Ishikawa (cell line): Measurements from ENCODE around the gene ITPKA.

ENCODE experiments used
- CEBPB ChIP-seq: IDR thresholded peaks from 2 replicates; pipeline ENCODE4 v1.6.1; 2012
- CREB1 ChIP-seq: IDR thresholded peaks from 2 replicates; pipeline ENCODE4 v1.6.1; 2012; ENCODE audit warnings: low read depth
- EGR1 ChIP-seq: IDR thresholded peaks from 2 replicates; pipeline ENCODE4 v1.6.1; 2012
- EP300 ChIP-seq: IDR thresholded peaks from 2 replicates; pipeline ENCODE4 v1.6.1; 2012; ENCODE audit warnings: borderline replicate concordance
- FOXM1 ChIP-seq: IDR thresholded peaks from 2 replicates; pipeline ENCODE4 v1.6.1; 2012; ENCODE audit warnings: low read depth, borderline replicate concordance
- MAX ChIP-seq: IDR thresholded peaks from 2 replicates; pipeline ENCODE4 v1.6.1; 2012
- NFIC ChIP-seq: IDR thresholded peaks from 2 replicates; pipeline ENCODE4 v1.6.1; 2012
- RAD21 ChIP-seq: IDR thresholded peaks from 2 replicates; pipeline ENCODE4 v1.6.1; 2012; ENCODE audit warnings: low read depth
- TAF1 ChIP-seq: IDR thresholded peaks from 2 replicates; pipeline ENCODE4 v1.6.1; 2012; ENCODE audit warnings: low read depth, mild to moderate bottlenecking
- TCF12 ChIP-seq: IDR thresholded peaks from 2 replicates; pipeline ENCODE4 v1.6.1; 2012; ENCODE audit warnings: low read depth
- TEAD4 ChIP-seq: IDR thresholded peaks from 2 replicates; pipeline ENCODE4 v1.6.1; 2012
- YY1 ChIP-seq: IDR thresholded peaks from 2 replicates; pipeline ENCODE4 v1.6.1; 2012; ENCODE audit warnings: low read depth
- ZBTB7A ChIP-seq: IDR thresholded peaks from 2 replicates; pipeline ENCODE4 v1.6.1; 2012; ENCODE audit warnings: low read depth
- TF ChIP-seq, protein P1 (sequence below): IDR thresholded peaks from 2 replicates; pipeline ENCODE4 v1.6.1; 2012
- TF ChIP-seq, protein P2 (sequence below): IDR thresholded peaks from 2 replicates; pipeline ENCODE4 v1.6.1; 2012; ENCODE audit warnings: low read depth, mild to moderate bottlenecking

ITPKA gene

DNA sequence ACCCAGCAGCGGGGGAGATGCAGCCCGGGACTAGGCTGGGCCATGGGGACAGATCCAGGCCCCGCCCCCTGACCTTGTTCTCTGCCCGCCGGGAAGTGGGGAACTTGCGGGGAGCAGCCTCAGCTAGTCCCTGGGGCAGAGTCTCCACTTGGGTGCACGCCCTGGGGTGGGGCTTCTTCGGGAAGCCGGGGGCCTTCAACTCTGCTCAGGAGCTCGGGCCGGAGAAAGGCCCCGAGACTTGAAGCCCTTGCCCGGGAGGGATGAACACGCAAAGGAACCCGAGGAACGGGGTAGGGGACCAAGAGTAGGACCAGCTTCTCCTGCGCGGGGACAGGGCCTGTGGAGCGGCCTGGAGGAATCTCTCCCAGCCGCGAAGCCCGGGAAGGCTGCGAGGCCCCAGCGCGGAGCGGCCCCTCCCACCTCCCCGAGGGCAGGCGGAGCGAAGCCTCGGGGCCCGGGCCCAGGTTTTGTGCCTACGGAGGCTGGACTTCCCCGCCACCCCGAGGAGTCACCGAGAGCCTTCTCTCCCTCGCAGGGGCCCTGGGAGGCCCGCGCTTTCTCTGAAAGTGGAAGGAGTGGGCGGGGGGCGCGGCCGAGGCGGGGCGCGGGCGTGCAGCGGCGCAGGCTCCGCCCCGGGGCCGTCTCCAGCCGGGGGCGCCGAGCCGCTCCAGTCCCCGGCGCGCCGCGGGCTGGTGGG, at the start of gene ITPKA:
Gene ITPKA (plus strand): TSS at position 670 of the 697 bp plus-strand sequence. CDS start 54 bp downstream, outside the sequence.
- no peak for TF ChIP-seq EP300
- TF ChIP-seq TAF1 = peak; percentile 18; the same call in 1 of the 2 replicates
- TF ChIP-seq MAX = peak; percentile 21; the same call in 1 of the 2 replicates
- TF ChIP-seq YY1 = 0 out of 2 replicates have a peak, but pooled peaks have one; percentile 8
- peak; percentile 93 for TF ChIP-seq EGR1

GRCh38 chr15:41445399-41445798, 48.3 kb upstream of the ITPKA start:
- TF ChIP-seq MAX (no peak), ZBTB7A (no peak), FOXM1 (no peak), CEBPB (no peak), TAF1 (no peak), EGR1 (no peak), CREB1 (no peak)
- TF ChIP-seq, protein P1, sequence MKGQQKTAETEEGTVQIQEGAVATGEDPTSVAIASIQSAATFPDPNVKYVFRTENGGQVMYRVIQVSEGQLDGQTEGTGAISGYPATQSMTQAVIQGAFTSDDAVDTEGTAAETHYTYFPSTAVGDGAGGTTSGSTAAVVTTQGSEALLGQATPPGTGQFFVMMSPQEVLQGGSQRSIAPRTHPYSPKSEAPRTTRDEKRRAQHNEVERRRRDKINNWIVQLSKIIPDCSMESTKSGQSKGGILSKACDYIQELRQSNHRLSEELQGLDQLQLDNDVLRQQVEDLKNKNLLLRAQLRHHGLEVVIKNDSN = no peak
- TF ChIP-seq, protein P2, sequence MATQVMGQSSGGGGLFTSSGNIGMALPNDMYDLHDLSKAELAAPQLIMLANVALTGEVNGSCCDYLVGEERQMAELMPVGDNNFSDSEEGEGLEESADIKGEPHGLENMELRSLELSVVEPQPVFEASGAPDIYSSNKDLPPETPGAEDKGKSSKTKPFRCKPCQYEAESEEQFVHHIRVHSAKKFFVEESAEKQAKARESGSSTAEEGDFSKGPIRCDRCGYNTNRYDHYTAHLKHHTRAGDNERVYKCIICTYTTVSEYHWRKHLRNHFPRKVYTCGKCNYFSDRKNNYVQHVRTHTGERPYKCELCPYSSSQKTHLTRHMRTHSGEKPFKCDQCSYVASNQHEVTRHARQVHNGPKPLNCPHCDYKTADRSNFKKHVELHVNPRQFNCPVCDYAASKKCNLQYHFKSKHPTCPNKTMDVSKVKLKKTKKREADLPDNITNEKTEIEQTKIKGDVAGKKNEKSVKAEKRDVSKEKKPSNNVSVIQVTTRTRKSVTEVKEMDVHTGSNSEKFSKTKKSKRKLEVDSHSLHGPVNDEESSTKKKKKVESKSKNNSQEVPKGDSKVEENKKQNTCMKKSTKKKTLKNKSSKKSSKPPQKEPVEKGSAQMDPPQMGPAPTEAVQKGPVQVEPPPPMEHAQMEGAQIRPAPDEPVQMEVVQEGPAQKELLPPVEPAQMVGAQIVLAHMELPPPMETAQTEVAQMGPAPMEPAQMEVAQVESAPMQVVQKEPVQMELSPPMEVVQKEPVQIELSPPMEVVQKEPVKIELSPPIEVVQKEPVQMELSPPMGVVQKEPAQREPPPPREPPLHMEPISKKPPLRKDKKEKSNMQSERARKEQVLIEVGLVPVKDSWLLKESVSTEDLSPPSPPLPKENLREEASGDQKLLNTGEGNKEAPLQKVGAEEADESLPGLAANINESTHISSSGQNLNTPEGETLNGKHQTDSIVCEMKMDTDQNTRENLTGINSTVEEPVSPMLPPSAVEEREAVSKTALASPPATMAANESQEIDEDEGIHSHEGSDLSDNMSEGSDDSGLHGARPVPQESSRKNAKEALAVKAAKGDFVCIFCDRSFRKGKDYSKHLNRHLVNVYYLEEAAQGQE = no peak

DNA sequence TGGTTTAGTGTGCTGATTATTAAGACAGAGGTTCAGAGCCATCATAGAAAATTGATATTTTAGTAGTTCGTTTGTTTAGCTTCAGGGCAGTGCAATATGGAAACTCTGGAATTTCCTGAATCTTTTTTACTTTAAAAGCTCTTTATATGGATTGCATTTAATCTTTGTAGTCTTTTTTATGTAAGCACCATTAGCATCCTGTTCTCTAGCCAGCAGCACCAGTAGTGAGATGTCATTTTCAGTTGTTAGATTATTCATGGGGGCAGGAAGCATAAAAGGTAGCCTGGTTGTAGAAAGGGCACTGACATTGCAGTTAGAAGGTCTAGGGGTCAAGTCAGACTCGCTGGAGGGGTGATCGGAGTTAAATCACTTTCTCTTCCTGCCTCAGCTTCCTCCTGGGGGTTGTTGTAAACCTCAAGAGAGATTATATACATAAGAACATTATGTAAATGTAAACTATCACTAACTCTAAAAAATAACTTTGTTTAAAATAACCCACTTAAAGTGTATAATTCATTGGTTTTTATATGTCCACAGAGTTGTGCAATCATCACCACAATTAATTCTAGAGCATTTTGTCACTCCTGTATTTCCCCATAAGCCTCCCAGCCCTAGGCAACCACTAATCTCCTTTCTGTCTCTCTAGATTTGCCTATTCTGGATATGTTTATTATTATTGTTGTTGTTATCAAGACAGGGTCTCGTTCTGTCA, 31.4 kb upstream of the ITPKA start:
- TF ChIP-seq, protein P1 = no peak
- no peak for TF ChIP-seq TCF12
- no peak for TF ChIP-seq EGR1
- no peak for TF ChIP-seq ZBTB7A
- TF ChIP-seq MAX = no peak
- TF ChIP-seq CEBPB = no peak
- no peak for TF ChIP-seq NFIC
- TF ChIP-seq, protein P2 = no peak
- TF ChIP-seq YY1 = no peak
- no peak for TF ChIP-seq RAD21
- no peak for TF ChIP-seq TEAD4
- no peak for TF ChIP-seq CREB1
- no peak for TF ChIP-seq TAF1
- TF ChIP-seq EP300 = no peak

DNA sequence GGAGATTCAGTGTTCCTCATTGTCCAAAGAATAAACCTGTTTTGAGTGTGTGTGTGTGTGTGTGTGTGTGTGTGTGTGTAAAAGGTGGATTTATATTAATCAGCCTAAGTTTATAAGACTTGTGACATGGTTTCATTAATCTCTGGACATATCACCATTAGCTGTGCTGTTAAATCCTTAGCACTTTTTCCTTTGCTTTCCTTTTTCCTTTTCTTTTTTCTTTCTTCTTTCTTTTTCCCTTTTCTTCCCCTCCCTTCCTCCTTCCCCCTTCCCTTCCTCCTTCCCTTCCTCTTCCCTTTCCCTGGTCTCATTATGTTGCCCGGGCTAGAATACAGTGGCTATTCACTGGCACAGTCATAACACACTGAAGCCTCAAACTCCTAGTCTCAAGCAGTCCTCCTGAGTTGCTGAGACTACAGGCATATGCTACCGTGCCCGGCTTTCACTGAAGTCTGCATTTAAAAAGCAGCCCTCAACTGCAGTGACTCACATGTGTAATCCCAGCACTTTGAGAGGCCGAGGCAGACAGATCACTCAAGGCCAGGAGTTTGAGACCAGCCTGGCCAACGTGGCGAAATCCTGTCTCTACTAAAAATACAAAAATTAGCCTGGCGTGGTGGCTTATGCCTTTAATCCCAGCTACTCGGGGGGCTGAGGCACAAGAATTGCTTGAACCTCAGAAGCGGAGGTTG, 28.6 kb upstream of the ITPKA start:
- TF ChIP-seq EGR1 (no peak), RAD21 (no peak)

DNA sequence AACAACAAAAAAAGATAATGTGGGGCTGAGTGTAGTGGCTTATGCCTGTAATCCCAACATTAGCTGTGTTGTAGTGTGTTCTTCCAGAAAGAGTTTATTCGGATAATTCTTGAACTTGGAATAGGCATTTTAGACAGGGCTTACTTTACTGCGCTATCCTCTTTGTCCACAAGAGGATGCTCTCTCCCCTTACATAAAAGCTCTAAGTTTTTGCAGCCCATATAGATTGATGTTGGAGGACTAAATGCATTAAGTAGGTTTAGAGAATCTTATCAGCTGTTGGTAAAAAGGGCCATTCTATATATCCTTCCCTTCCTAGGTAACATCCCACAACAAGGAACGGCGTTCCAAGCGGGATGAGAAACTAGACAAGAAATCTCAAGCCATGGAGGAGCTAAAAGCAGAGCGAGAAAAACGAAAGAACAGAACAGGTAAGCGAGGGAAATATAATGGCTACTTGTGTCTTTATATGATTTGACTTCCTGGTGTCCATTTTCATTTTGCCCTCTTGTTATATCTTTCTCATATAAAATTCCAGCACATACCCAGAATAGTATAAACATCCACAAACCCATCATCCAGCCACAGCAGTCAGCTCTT, 27.8 kb upstream of the ITPKA start:
- no peak for TF ChIP-seq TEAD4
- TF ChIP-seq RAD21 = peak; percentile 89
- TF ChIP-seq TCF12 = no peak
